Endothelial cell of umbilical vein (primary cell): ENCODE measurements around the gene LDHAL6B.
A peak's percentile ranks its signal among the peaks of the same experiment; 100 is the strongest.

Source experiments
- CTCF ChIP-seq, 2 donors: IDR thresholded peaks; 1 replicate in 1 of 2; 2 replicates in 1 of 2; pipeline ENCODE4 v1.5.1; 2011; ENCODE audit warnings: low read length in 2 of 2, mild to moderate bottlenecking in 2 of 2, moderate library complexity in 2 of 2, control low read depth in 1 of 2, inconsistent platforms in 1 of 2, low read depth in 1 of 2; ENCODE audit not compliant: insufficient read depth in 1 of 2; ENCODE audit errors: extremely low read depth in 1 of 2
- EZH2 ChIP-seq: IDR thresholded peaks from 2 replicates; pipeline ENCODE4 v1.6.1; 2012; ENCODE audit warnings: borderline replicate concordance, low read depth, mild to moderate bottlenecking, moderate library complexity, low read length, inconsistent platforms; ENCODE audit not compliant: severe bottlenecking
- FOS ChIP-seq: IDR thresholded peaks from 2 replicates; pipeline ENCODE4 v1.6.1; 2011; ENCODE audit warnings: mild to moderate bottlenecking, low read length, moderate library complexity, borderline replicate concordance; ENCODE audit not compliant: insufficient read depth
- GATA2 ChIP-seq: IDR thresholded peaks from 2 replicates; pipeline ENCODE4 v1.7.0; 2011; ENCODE audit warnings: low read depth, mild to moderate bottlenecking, moderate library complexity, mixed read lengths, low read length; ENCODE audit not compliant: insufficient read length, insufficient read depth
- JUN ChIP-seq: IDR thresholded peaks from 2 replicates; pipeline ENCODE4 v1.6.1; 2011; ENCODE audit warnings: borderline replicate concordance, low read depth; ENCODE audit not compliant: insufficient read length, insufficient read depth
- MAX ChIP-seq: IDR thresholded peaks from 2 replicates; pipeline ENCODE4 v1.6.1; 2011; ENCODE audit not compliant: insufficient read depth, insufficient read length
- MYC ChIP-seq: IDR thresholded peaks from one replicate; pipeline ENCODE4 v1.6.1; 2011; ENCODE audit warnings: mild to moderate bottlenecking, low read depth, low read length
- POLR2A ChIP-seq: IDR thresholded peaks from 2 replicates; pipeline ENCODE4 v1.6.1; 2012; ENCODE audit warnings: low read depth, mild to moderate bottlenecking, control low read depth, low read length
- POLR2AphosphoS5 ChIP-seq: IDR thresholded peaks from 2 replicates; pipeline ENCODE4 v1.6.1; 2012; ENCODE audit warnings: low read depth, mild to moderate bottlenecking, control low read depth, low read length, moderate library complexity; ENCODE audit not compliant: insufficient read depth

GRCh38 chr15:59199626-59200465 is 6.8 kb upstream of the LDHAL6B start:
- TF ChIP-seq POLR2A (no peak), CTCF (IDR thresholded peaks at IDR 0.05; ENCODE audit: extremely low read depth in 1 of 2, insufficient read depth in 1 of 2, low read depth in 1 of 2, low read length in 2 of 2) (no peak), POLR2AphosphoS5 (peak; percentile 32), JUN (peak; percentile 53), MYC (no peak), EZH2 (no peak), MAX (no peak), GATA2 (no peak), FOS (peak; percentile 71)
